ENCODE data around the gene AFDN.
"Not testable (repeated sequence)": the region's sequence is repeated elsewhere in the genome, so short reads cannot be mapped to it uniquely, and the experiment has no call there.

Gene AFDN

GRCh38 chr6:167996424-167997199, 169.9 kb downstream of the AFDN start:
- TF ChIP-seq CTCF (conservative IDR thresholded peaks at IDR 0.05) = no peak

GRCh38 chr6:167997642-167998041, 170.9 kb downstream of the AFDN start, which contains the start of gene KIF25:
Gene KIF25, plus strand, starts transcription at chr6:167997671. Its CDS starts 31,915 bp downstream, at chr6:168029586.
- H3K27ac ChIP-seq = no peak within 1 kb of the TSS
- no peak for TF ChIP-seq CTCF (conservative IDR thresholded peaks at IDR 0.05)

More at GRCh38 chr6:167996424-167997199, 169.9 kb downstream of the AFDN start:
- no peak overlapping the region for H3K27ac ChIP-seq

- TF ChIP-seq CTCF (conservative IDR thresholded peaks at IDR 0.05) = no peak
- no peak overlapping the region for H3K27ac ChIP-seq
Observed at GRCh38 chr6:167998215-167998614, 171.5 kb downstream of the AFDN start.

- TF ChIP-seq CTCF (conservative IDR thresholded peaks at IDR 0.05) = no peak
Observed at GRCh38 chr6:168000198-168001028, 173.7 kb downstream of the AFDN start.

GRCh38 chr6:168001029-168001332, 174.3 kb downstream of the AFDN start:
- TF ChIP-seq CTCF (conservative IDR thresholded peaks at IDR 0.05) = no peak
- H3K27ac ChIP-seq = no peak overlapping the region

More at GRCh38 chr6:168000198-168001028, 173.7 kb downstream of the AFDN start:
- H3K27ac ChIP-seq = no peak overlapping the region

GRCh38 chr6:168001514-168001913, 174.8 kb downstream of the AFDN start:
- not testable (repeated sequence) for H3K27ac ChIP-seq

- no peak for TF ChIP-seq CTCF (conservative IDR thresholded peaks at IDR 0.05)
- no peak overlapping the region for H3K27ac ChIP-seq
Observed at GRCh38 chr6:168002804-168003203, 176.1 kb downstream of the AFDN start.
